ENCODE data around the gene MAFF. TPM values are rescaled to one million over a fixed set of nuclear protein-coding genes. Genes with fewer than 3 reads are reported as not detected.
A peak's percentile ranks its signal among the peaks of the same experiment; 100 is the strongest.

MAFF gene
- total RNA-seq, 1 donor from 2014 or later: 12.6 TPM

- H3K4me3 Mint-ChIP-seq: no peak overlapping the region
- no peak for DNase-seq
- intact Hi-C loops (cut with micrococcal nuclease): no loop called here
- H3K9me3 Mint-ChIP-seq: no peaks in the 10 kb centered on the region
- H3K36me3 Mint-ChIP-seq (ENCODE audit: low read depth): no peaks in the 10 kb centered on the region
- peaks cover 15% of the 10 kb centered on the region for H3K27me3 Mint-ChIP-seq
- no peak overlapping the region for H3K27ac Mint-ChIP-seq
- no peaks in the 10 kb centered on the region for H3K4me1 Mint-ChIP-seq
These were observed 14.2 kb upstream of the MAFF start for GRCh38 chr22:38187413-38188212.

DNA sequence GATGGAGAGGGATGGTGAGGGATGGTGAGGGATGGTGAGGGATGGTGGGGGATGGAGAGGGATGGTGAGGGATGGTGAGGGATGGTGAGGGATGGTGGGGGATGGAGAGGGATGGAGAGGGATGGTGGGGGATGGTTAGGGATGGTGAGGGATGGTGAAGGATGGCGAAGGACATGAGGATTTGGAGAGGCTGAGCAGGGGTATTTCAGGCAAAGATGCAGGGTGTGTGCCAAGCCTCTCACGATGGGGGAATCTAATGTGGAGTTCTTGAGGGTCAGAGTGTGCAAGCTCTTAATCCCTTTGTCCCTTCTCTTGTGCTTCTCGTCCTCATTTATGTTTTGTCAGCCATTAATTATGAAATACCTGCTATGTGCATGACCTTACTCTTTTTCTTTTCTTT, 12.7 kb upstream of the MAFF start:
- H3K9me3 Mint-ChIP-seq: no peaks in the 10 kb centered on the region
- intact Hi-C loops (cut with micrococcal nuclease): no loop called here

DNA sequence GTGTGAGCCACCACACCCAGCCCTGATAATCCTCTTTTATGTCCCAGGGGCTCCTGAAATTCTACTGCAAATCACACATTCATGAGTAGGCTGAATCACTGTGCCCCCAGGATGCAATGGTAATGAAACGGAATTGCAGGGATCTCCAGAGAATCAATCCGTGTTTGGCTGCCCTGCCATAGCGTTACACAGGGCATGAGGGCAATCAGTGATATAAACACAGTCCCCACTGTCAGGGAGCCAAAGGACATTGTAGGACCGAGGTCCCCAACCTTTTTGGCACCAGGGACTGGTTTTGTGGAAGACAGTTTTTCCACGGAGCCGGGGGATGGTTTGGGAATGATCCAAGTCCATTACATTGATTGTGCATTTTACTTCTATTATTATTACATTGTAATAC, 11.2 kb upstream of the MAFF start:
- no peak overlapping the region for H3K27ac Mint-ChIP-seq
- no peaks in the 10 kb centered on the region for H3K36me3 Mint-ChIP-seq (ENCODE audit: low read depth)
- no peaks in the 10 kb centered on the region for H3K9me3 Mint-ChIP-seq
- peaks cover 19% of the 10 kb centered on the region for H3K27me3 Mint-ChIP-seq
- DNase-seq: no peak
- H3K4me1 Mint-ChIP-seq: peaks cover 6% of the 10 kb centered on the region
- intact Hi-C loops (cut with micrococcal nuclease): no loop called here
- H3K4me3 Mint-ChIP-seq: no peak overlapping the region

More for the DNA sequence above, 12.7 kb upstream of the MAFF start:
- no peak for DNase-seq
- no peak overlapping the region for H3K27ac Mint-ChIP-seq
- no peaks in the 10 kb centered on the region for H3K4me1 Mint-ChIP-seq
- H3K27me3 Mint-ChIP-seq: peaks cover 23% of the 10 kb centered on the region
- no peaks in the 10 kb centered on the region for H3K36me3 Mint-ChIP-seq (ENCODE audit: low read depth)
- no peak overlapping the region for H3K4me3 Mint-ChIP-seq

- peaks cover 6% of the 10 kb centered on the region for H3K4me1 Mint-ChIP-seq
- no peaks in the 10 kb centered on the region for H3K9me3 Mint-ChIP-seq
- peaks cover 20% of the 10 kb centered on the region for H3K27me3 Mint-ChIP-seq
- intact Hi-C loops (cut with micrococcal nuclease): no loop called here
- no peak overlapping the region for H3K27ac Mint-ChIP-seq
- no peak for DNase-seq
- no peak overlapping the region for H3K4me3 Mint-ChIP-seq
- H3K36me3 Mint-ChIP-seq (ENCODE audit: low read depth): no peaks in the 10 kb centered on the region
These were observed 10.7 kb upstream of the MAFF start for GRCh38 chr22:38191055-38191454.

DNA sequence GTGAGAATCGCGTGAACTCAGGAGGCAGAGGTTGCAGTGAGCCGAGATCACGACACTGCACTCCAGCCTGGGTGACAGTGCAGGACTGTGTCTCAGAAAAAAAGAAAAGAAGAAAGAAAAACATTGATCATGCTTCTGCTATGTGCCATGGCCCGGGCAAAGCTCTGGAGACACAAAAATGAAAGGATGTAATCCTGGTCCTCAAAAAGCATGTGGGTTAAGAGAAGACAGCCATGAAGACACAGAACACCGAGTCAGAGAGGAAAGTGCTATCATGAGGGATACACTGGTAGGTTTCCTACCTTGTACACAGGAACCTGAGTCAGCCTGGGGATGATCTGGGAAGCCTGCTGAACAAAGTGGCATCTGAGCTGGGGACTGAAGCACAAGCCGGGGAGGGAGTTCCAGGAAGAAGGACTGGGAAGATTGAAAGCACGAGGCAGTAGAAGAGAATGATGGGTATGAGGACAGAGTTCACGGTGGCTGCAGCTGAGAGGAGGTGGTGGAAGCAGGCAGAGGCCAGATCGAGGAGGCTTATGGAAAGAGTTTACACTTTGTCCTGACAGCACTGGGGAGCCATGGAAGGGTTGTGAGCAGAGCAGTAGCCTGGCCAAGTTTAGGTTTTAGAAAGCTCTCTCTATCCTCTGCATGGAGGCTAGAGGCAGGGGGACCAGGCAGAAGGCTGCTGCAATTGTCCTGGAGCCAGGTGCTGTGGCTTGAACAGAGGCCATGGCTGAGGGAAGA, 9.9 kb upstream of the MAFF start:
- Mint-ChIP-seq H3K9me3 (no peaks in the 10 kb centered on the region), H3K27ac (no peak overlapping the region), H3K4me1 (peaks cover 6% of the 10 kb centered on the region), H3K4me3 (no peak overlapping the region), H3K36me3 (ENCODE audit: low read depth) (no peaks in the 10 kb centered on the region), H3K27me3 (peaks cover 15% of the 10 kb centered on the region)
- intact Hi-C loops (cut with micrococcal nuclease): no loop called here
- no peak for DNase-seq

DNA sequence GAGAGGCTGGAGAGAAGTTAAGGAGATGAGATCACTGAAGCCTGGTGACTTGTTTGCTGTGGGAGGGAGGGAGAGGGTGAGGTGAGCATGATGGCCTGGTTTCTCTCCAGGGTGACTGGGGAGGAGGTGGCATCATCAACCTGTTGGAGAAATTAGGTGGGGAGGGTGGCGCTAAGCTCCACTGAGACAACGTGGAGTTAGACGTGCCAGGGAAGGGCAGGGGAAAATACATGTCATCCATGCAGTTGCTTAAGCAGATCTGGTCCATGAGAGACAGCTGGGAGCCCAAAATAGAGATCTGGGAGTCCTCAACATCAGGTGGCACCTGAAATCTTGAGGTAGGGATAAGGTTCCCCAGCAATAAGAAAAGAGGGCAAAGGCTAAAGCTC, 9.3 kb upstream of the MAFF start:
- Mint-ChIP-seq H3K27me3 (peaks cover 14% of the 10 kb centered on the region), H3K36me3 (ENCODE audit: low read depth) (no peaks in the 10 kb centered on the region), H3K4me1 (peaks cover 6% of the 10 kb centered on the region), H3K4me3 (no peak overlapping the region), H3K27ac (no peak overlapping the region), H3K9me3 (no peaks in the 10 kb centered on the region)
- DNase-seq: no peak
- intact Hi-C loops (cut with micrococcal nuclease): no loop called here

GRCh38 chr22:38193580-38193979, 8.2 kb upstream of the MAFF start:
- no peak for DNase-seq
- intact Hi-C loops (cut with micrococcal nuclease): no loop called here

GRCh38 chr22:38196791-38197419, 4.9 kb upstream of the MAFF start:
- intact Hi-C loops (cut with micrococcal nuclease): no loop called here

More at GRCh38 chr22:38193580-38193979, 8.2 kb upstream of the MAFF start:
- no peaks in the 10 kb centered on the region for H3K36me3 Mint-ChIP-seq (ENCODE audit: low read depth)
- peaks cover 6% of the 10 kb centered on the region for H3K4me1 Mint-ChIP-seq
- H3K9me3 Mint-ChIP-seq: no peaks in the 10 kb centered on the region
- H3K4me3 Mint-ChIP-seq: no peak overlapping the region
- H3K27me3 Mint-ChIP-seq: peaks cover 12% of the 10 kb centered on the region
- no peak overlapping the region for H3K27ac Mint-ChIP-seq

DNA sequence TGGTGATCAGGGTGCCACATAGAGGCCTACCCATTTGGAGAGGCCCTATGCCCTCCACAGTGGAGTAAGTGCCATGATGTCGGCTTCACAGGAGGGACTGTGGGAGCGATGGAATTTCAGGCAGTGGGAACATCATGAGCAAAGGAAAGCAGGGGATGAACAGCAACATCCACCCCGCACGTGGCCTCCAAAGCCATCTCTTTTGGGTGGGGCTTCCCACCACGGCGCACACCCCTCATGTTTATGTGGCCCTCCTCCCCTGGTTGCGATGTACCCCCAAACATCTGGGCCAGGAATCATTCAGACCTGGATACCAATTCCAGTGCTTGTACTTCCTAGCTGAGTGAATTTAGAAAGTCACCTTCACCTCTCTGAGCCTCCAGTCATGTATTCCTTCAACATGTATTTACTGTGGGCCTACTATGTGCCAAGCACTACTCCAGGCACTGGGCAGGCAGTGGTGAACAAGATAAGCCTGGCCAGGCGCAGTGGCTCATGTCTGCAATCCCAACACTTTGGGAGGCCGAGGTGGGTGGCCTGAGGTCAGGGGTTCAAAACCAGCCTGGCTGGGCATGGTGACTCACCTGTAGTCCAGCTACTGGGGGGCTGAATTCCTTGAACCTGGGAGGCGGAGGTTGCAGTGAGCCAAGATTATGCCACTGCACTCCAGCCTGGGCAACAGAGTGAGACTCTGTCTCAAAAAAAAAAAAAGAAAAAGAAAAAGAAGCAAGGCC, 1.8 kb upstream of the MAFF start:
- intact Hi-C loops (cut with micrococcal nuclease): loop anchor here (10.0 kb wide), 1 partner anchor 85 kb away; the partner anchor contains the start of gene BAIAP2L2
- H3K9me3 Mint-ChIP-seq: no peaks in the 10 kb centered on the region
- no peak overlapping the region for H3K27ac Mint-ChIP-seq
- no peak for DNase-seq
- H3K4me1 Mint-ChIP-seq: peaks cover 28% of the 10 kb centered on the region
- H3K27me3 Mint-ChIP-seq: peaks cover 1% of the 10 kb centered on the region
- no peak overlapping the region for H3K4me3 Mint-ChIP-seq
- H3K36me3 Mint-ChIP-seq (ENCODE audit: low read depth): peaks cover 1% of the 10 kb centered on the region

More at GRCh38 chr22:38196791-38197419, 4.9 kb upstream of the MAFF start:
- no peak overlapping the region for H3K4me3 Mint-ChIP-seq
- H3K27me3 Mint-ChIP-seq: peaks cover 11% of the 10 kb centered on the region
- no peak overlapping the region for H3K27ac Mint-ChIP-seq
- H3K9me3 Mint-ChIP-seq: no peaks in the 10 kb centered on the region
- H3K36me3 Mint-ChIP-seq (ENCODE audit: low read depth): no peaks in the 10 kb centered on the region
- DNase-seq: no peak
- peaks cover 16% of the 10 kb centered on the region for H3K4me1 Mint-ChIP-seq

- Mint-ChIP-seq H3K9me3 (no peaks in the 10 kb centered on the region), H3K4me1 (peaks cover 30% of the 10 kb centered on the region), H3K27ac (peak overlapping the region; percentile 84), H3K36me3 (ENCODE audit: low read depth) (peaks cover 1% of the 10 kb centered on the region), H3K27me3 (no peaks in the 10 kb centered on the region), H3K4me3 (peak overlapping the region; percentile 89)
- intact Hi-C loops (cut with micrococcal nuclease): loop anchor here (1.0 to 10.0 kb wide), 2 partner anchors 20 to 87 kb away; partner anchors contain the start of genes BAIAP2L2 and PLA2G6
- no peak for DNase-seq
These were observed 453 bp upstream of the MAFF start for GRCh38 chr22:38201371-38201710.

DNA sequence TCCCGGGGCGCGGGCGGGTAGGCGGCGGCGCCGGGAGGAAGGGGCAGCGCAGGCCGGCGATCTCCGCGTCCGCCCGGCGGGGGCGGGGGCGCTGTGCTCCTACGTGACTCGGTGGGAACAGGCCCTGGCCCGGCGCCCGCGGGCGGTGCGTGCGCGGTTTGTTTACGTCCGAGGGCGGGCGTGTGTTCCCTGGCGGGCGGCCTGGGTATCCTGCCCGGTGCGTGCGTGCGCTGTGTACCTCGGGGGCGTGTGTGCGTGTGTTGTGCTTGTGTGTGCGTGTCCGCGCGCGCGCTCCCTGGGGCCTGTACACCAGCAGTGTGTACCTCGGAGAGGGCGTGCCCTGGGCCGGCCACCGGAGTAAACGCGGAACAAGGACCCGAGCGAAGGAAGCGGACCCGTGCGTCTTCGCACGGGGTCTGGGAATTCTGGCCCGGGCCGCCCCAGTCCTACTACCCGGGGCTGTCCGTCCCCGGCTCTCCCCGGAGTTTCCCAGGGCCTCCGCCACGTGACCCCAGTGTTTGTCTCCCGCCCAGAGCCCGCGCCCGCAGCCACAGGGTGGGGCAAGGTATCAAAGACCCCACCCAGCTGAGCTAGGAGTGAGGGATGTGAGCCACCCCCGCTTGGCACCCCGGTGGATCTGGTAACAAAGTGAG, 769 bp downstream of the MAFF start:
- H3K4me1 Mint-ChIP-seq: peaks cover 30% of the 10 kb centered on the region
- H3K27me3 Mint-ChIP-seq: no peaks in the 10 kb centered on the region
- H3K27ac Mint-ChIP-seq: peak overlapping the region; percentile 81
- H3K9me3 Mint-ChIP-seq: no peaks in the 10 kb centered on the region
- peaks cover 1% of the 10 kb centered on the region for H3K36me3 Mint-ChIP-seq (ENCODE audit: low read depth)
- H3K4me3 Mint-ChIP-seq: peak overlapping the region; percentile 86
- intact Hi-C loops (cut with micrococcal nuclease): loop anchor here (10.0 kb wide), 1 partner anchor 88 kb away; the partner anchor contains the start of gene BAIAP2L2
- DNase-seq: peak; percentile 90

DNA sequence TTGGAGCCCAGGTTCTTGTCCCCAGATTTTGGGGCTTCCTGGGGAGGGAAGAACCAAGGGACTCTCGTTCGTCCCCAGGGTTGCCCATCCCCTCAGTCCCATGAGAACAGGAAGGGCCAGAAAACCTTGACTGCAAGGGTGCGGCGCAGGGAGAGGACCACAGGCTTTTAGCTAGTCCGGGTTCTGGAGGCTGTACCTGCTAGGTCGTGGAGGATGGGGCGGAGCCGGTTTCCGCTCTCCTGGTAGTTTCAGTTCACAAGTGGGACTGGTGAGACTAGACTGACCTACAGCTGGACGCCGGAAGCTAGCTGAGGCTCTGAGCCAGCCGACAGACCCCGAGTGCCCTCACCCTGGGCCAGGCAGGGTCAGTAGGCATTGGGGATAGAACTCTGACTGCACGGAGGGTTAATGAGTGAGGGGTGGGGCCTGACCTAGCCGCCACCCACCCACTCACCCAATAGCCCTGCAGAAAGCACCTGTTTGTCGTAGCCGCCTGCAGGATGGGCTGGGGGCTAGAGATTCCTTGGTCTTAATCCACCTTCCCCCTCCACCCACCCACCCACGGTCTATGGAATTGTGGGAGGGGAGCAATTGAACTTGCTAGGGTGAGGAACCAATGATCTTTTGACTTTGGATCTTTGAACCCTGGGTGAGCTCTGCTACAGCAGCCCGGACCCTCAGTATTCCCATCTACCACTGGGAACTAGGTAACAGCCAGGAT, 1.5 kb downstream of the MAFF start:
- intact Hi-C loops (cut with micrococcal nuclease): loop anchor here (10.0 kb wide), 1 partner anchor 88 kb away; the partner anchor contains the start of gene BAIAP2L2
- Mint-ChIP-seq H3K4me1 (peaks cover 31% of the 10 kb centered on the region), H3K27ac (peak overlapping the region; percentile 81), H3K9me3 (no peaks in the 10 kb centered on the region), H3K36me3 (ENCODE audit: low read depth) (peaks cover 1% of the 10 kb centered on the region), H3K4me3 (peak overlapping the region; percentile 86), H3K27me3 (no peaks in the 10 kb centered on the region)
- DNase-seq: peak; percentile 86
